ENCODE measurements around the gene PLIN3.
A peak's percentile ranks its signal among the peaks of the same experiment; 100 is the strongest.
"Not testable (repeated sequence)": the region's sequence is repeated elsewhere in the genome, so short reads cannot be mapped to it uniquely, and the experiment has no call there.

Gene PLIN3

GRCh38 chr19:4823577-4823976, 43.9 kb downstream of the PLIN3 start:
- no peak overlapping the region for H3K4me3 ChIP-seq (ENCODE audit: low read depth, low read length)
- no peak for DNase-seq (ENCODE audit: low read depth)
- TF ChIP-seq, protein P1, sequence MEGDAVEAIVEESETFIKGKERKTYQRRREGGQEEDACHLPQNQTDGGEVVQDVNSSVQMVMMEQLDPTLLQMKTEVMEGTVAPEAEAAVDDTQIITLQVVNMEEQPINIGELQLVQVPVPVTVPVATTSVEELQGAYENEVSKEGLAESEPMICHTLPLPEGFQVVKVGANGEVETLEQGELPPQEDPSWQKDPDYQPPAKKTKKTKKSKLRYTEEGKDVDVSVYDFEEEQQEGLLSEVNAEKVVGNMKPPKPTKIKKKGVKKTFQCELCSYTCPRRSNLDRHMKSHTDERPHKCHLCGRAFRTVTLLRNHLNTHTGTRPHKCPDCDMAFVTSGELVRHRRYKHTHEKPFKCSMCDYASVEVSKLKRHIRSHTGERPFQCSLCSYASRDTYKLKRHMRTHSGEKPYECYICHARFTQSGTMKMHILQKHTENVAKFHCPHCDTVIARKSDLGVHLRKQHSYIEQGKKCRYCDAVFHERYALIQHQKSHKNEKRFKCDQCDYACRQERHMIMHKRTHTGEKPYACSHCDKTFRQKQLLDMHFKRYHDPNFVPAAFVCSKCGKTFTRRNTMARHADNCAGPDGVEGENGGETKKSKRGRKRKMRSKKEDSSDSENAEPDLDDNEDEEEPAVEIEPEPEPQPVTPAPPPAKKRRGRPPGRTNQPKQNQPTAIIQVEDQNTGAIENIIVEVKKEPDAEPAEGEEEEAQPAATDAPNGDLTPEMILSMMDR (IDR thresholded peaks at IDR 0.05; ENCODE audit: insufficient read depth, low read depth, low read length, missing control alignments) = no peak

DNA sequence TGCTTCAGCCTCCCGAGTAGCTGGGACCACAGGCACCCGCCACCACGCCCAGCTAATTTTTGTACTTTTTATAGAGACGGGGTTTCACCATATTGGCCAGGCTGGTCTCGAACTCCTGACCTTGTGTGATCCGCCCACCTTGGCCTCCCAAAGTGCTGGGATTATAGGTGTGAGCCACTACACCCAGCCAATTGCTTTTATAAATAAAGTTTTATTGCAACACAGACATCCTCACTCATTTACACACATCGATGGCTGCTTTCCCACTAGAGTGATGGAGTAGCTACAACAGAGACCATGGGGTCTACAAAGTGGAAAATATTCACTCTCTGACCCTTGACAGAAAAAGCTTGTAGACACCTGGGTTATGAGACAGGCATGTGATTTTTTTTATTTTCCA, 45.1 kb downstream of the PLIN3 start:
- DNase-seq (ENCODE audit: low read depth); H3K4me3 ChIP-seq (ENCODE audit: low read depth, low read length): not testable (repeated sequence)

DNA sequence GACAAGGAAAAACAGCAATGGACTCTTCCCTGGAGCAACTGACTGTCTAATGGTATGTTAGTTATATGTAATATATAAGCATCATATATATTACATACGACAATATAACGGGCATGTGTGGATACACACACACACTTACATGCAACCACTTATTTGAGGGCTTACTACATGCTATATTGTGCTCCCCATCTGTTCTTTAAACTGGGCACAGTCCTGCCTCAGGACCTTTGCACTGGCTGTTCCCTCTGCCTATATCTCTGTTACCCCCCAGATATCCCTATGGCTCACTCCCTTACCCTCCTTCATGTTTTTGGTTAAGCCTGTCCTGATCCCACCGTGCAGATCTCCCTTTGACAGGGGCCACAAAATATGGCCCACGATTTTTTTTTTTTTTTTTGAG, 46.2 kb downstream of the PLIN3 start:
- no peak for DNase-seq (ENCODE audit: low read depth)

GRCh38 chr19:4817467-4818277, 49.8 kb downstream of the PLIN3 start:
- H3K4me3 ChIP-seq (ENCODE audit: low read depth, low read length) = no peak overlapping the region
- no peak for DNase-seq (ENCODE audit: low read depth)
- TF ChIP-seq, protein P1 (IDR thresholded peaks at IDR 0.05; ENCODE audit: insufficient read depth, low read depth, low read length, missing control alignments) = no peak

More for the DNA sequence above, 46.2 kb downstream of the PLIN3 start:
- no peak overlapping the region for H3K4me3 ChIP-seq (ENCODE audit: low read depth, low read length)
- TF ChIP-seq, protein P1 (IDR thresholded peaks at IDR 0.05; ENCODE audit: insufficient read depth, low read depth, low read length, missing control alignments) = no peak

DNA sequence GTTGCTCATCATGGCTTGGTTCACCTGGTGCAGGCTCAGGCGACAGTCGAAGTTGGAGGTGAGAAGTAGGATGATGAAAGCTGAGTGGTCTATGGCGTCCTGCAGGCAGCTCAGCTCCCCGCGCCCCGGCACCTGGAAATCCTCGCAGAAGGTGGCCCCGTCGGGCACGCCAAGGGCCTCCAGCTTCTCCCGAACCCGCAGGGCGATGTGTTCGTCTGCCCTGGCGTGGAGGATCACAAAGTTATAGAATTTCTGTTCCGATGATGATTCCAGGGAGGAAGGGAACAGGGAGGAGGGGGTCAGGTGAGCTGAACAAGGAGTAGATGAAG, 50.6 kb downstream of the PLIN3 start:
- DNase-seq (ENCODE audit: low read depth) = no peak
- H3K4me3 ChIP-seq (ENCODE audit: low read depth, low read length) = no peak overlapping the region
- TF ChIP-seq, protein P1 (IDR thresholded peaks at IDR 0.05; ENCODE audit: insufficient read depth, low read depth, low read length, missing control alignments) = no peak

DNA sequence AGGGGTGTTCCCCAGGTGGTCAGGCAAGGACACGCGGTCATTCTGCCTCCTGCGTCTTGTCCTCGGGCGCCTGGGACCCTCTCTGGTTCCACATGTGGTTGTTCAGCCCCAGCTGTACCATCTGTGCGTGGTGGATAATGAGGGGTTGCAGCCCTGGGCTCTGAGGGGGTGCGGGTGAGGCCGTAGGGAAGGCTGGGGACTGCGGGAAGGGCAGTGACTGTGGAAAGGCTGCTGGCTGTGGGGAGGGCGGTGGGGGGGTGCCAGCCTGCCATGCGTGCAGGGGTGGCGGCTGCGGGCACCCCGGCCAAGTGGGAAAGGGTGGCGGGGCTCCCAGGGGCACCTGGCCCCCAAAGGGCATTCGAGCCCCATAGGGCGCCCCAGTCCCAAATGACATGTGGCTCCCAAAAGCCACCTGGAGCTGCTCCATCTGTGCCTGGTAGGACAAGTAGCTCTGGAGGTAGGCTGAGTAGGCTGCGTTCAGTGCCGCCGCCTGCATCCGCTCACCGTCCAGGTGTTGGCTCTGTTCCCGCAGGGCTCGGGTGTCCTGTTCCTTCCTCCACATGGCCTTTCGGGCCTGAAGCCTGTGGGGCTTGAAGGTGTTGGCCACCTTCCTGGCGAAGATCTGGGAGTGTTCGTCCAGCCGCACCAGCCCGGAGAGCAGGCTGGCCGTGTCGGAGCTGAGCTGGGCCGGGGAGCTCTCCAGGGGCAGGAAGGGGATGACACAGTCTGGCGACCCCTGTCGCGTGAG, 51.1 kb downstream of the PLIN3 start:
- no peak overlapping the region for H3K4me3 ChIP-seq (ENCODE audit: low read depth, low read length)
- TF ChIP-seq, protein P1 (IDR thresholded peaks at IDR 0.05; ENCODE audit: insufficient read depth, low read depth, low read length, missing control alignments) = no peak
- no peak for DNase-seq (ENCODE audit: low read depth)

DNA sequence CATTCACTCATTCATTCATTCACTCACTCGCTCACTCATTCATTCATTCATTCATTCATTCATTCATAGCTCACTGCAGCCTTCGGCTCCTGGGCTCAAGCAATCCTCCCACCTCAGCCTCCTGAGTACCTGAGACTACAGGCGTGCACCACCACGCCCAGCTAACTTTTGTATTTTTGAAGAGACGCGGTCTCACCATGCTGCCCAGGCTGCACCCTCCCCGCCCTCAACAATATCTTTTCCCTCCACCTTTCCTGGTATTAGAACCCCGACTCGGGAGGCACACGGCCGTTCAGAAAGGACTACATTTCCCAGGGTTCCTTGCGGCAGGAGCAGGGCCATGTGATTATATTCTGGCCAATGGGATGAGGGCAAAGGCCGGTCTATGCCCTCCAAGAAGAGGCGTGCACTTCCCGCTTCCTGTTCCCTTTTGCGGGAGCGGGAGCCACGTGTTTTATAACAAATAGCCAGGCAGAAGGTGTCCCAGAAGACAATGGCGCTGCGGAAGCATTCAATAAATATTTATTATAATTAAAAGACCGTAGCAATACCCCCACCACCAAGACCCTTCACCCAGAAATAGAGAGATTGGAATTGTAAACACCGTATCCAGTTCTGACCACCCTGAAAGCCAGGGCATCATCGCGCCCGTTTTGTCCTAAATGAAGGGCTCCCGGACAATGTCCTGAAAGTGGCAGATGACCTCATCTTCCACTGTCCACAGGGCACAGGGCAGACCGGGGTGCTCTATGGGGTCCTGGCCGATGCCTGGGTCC, 51.9 kb downstream of the PLIN3 start:
- DNase-seq (ENCODE audit: low read depth) = peak; percentile 87
- TF ChIP-seq, protein P1 (IDR thresholded peaks at IDR 0.05; ENCODE audit: insufficient read depth, low read depth, low read length, missing control alignments) = no peak
- H3K4me3 ChIP-seq (ENCODE audit: low read depth, low read length) = no peak overlapping the region
